ENCODE data around the gene COPZ1.
A peak's percentile ranks its signal among the peaks of the same experiment; 100 is the strongest.
"Not testable (repeated sequence)": the region's sequence is repeated elsewhere in the genome, so short reads cannot be mapped to it uniquely, and the experiment has no call there.

Gene COPZ1, protein sequence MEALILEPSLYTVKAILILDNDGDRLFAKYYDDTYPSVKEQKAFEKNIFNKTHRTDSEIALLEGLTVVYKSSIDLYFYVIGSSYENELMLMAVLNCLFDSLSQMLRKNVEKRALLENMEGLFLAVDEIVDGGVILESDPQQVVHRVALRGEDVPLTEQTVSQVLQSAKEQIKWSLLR

DNA sequence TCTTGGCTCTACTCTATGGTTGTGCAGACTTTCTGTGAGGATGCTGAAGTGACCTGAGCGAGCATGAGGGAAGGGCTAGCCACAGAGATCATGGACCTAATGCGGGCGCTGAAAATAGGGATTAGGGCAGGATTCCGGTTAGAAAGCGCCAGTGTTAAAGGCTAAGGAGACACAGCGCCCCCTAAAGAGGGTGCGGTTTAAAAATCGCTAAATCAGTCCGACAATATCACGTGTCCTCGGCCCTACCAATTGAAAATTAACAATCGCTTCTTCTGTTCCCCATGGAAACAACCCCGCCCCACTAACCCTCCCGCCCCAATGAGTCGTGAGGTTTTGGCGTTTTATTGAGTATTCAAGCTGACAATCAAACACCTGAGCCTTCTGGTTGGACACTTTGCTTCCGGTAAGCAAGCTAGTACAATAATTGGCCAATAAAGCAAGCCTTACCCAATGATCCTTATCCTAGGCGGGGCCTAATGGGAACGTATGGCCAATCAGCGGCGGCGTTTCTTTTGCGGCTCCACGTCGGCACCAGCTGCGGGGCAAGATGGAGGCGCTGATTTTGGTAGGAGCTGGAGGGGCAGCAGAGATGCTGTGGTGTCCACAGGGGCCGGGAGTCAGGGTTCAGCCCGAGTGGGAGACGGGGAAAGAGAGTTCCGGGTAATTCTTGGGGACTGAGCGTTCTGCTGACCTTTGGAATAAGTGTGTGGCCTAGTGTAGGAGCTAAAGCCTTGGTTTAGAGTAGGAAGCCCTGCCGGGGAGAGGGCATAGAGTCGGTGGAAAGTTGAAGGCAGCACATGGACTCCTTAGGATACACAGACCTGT, at the start of gene COPZ1:
COPZ1 (plus strand) TSS at position 515 of the 825 bp plus-strand sequence; CDS start at position 548, 33 bp downstream.
- DNase-seq: peak; percentile 96

DNA sequence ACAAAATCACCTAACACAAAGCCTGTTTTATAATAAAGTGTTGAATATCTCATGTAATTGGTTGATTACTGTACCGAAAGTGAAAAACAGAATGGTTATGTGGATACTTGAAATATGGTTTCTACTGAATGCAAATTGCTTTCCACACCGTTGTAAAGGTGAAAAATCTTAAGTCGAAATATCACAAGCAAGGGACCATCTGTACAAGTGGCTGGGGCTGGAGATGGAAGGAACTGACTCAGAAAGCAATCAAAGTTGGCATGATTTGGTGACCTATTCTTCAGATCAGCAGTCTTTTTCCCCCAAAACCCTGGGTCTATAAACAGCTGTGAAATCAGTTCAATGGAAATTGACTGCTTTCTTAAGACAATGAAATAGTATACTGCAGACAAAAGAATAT, 48.6 kb upstream of the COPZ1 start:
- no peak for DNase-seq

DNA sequence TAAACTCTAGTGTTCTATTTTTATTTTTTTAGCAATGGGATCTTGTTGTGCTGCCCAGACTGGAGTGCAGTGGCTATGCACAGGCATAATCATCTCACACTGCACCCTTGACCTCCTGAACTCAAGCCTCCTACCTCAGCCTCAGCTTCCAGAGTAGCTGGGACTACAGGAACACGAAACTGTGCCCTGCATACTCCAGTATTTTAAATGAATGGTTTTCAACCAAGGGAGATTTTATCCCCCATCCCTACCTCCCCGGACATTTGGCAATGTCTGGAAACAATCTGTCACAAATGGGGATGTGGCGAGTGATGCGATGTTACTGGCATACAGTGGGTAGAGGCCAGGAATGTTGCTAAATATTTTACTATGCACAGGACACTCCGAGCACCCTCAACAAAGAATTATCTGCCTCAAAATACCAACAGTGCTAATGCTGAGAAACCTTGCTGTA, 47.1 kb upstream of the COPZ1 start:
- no peak for DNase-seq

DNA sequence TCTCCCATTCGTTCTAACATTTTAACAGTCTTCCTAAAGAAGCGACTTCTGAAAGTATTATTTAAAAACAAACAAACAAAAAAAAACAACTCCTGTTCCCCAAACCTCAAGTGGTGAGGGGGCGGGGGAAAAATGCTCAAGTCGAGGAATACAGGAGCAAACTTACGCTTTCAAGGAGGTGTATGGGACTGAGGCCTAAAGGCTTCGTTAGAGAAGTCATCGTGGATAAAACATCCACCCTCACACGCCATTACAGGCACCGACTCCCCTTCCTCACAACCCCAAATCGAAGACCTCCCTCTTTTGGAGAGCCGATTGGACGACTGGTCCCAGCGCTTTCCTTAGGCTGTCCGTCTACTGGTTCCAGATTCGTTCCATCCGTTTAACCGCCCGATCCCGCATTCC, 45.7 kb upstream of the COPZ1 start:
- no peak for DNase-seq

DNA sequence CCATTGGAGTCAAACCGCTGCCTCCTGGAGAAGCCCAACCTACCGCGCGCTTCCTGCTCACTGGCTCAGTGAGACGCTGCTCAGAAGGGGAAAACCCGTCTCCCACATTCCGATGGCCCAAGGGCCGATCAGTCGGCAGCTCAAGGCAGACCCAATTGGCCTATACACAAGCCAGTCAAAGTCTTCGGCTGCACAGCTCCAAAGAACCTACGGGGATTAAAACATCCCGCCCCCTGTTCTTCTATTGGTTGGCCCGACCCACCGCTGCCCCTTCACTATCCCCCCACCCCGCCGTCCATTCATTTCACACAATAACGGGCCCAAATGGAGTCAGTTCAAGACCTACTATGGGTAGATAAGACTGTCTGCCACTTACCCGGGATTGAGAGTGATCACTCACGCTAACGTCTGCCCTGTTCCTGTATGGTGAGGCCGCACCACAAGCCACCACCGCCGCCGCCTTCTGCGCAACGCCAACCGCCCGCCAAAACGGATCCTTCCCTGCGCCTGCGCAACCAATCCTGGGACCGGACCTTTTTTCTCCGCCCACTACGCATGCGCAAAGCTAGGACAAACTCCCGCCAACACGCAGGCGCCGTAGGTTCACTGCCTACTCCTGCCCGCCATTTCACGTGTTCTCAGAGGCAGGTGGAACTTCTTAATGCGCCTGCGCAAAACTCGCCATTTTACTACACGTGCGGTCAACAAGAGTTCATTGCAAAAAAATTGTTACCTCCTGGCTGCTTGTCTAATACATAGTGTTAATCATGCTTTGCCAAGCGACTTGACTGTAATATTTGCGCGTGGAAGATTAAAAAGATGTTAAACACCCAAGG, 45.1 kb upstream of the COPZ1 start, which contains the start of gene CBX5:
CBX5 (minus strand) TSS at position 491 of the 836 bp plus-strand sequence. CDS start 22,472 bp downstream, outside the sequence.
- peak; percentile 90 for DNase-seq

DNA sequence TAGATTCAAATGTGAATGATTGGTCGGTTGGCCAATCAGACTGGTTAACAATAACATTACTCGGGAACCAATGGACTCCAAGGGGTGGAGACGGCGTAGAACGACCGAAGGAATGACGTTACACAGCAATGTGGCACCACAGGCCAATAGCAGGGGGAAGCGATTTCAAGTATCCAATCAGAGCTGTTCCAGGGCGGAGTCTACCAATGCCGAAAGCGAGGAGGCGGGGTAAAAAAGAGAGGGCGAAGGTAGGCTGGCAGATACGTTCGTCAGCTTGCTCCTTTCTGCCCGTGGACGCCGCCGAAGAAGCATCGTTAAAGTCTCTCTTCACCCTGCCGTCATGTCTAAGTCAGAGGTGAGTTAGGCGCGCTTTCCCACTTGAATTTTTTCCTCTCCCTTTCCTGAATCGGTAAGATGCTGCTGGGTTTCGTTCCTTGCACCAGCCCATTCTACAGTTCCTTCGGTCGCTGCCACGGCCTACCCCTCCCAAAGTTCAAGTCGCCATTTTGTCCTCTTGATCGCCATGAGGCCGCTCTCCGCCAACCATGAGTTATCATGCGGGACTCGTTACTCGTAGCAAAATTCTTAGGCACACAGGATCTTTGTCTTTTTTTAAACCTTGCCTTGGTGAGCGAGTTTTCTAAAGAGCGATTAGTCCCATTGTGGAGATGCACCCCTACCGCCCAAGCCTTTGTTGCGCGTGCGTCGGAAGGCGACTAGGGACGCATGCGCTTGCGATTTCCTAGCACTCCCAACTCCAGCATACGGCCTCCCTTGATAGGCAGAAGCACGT, 44.3 kb upstream of the COPZ1 start, which contains the start of gene HNRNPA1:
HNRNPA1 (plus strand) TSS at position 259 of the 793 bp plus-strand sequence; CDS start at position 341, 82 bp downstream.
- DNase-seq: peak; percentile 89

DNA sequence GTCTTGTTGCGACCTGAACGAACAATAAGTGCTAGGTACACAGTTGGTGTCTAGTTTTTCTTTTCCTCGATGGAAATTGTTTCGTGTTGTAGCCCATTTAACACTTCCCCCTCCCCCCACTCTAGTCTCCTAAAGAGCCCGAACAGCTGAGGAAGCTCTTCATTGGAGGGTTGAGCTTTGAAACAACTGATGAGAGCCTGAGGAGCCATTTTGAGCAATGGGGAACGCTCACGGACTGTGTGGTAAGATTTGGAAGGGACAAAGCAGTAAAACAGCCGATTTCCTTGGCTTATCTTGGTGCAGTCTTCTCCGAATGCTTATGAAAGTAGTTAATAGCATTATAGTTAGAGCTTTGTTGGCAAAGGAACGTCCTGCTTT, 43.7 kb upstream of the COPZ1 start:
- DNase-seq: not testable (repeated sequence)

DNA sequence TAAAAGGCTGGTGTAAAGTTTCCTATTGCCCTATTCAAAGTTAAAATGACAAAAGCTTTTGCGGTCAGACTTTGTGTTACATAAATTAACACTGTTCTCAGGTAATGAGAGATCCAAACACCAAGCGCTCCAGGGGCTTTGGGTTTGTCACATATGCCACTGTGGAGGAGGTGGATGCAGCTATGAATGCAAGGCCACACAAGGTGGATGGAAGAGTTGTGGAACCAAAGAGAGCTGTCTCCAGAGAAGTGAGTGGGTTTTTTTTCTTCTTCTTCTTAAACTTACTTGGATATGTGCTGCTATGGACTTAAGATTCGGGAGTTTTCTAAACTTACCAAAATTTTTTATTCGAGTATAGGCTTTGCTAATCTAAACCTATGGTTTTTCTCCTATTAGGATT, 43.2 kb upstream of the COPZ1 start:
- not testable (repeated sequence) for DNase-seq

DNA sequence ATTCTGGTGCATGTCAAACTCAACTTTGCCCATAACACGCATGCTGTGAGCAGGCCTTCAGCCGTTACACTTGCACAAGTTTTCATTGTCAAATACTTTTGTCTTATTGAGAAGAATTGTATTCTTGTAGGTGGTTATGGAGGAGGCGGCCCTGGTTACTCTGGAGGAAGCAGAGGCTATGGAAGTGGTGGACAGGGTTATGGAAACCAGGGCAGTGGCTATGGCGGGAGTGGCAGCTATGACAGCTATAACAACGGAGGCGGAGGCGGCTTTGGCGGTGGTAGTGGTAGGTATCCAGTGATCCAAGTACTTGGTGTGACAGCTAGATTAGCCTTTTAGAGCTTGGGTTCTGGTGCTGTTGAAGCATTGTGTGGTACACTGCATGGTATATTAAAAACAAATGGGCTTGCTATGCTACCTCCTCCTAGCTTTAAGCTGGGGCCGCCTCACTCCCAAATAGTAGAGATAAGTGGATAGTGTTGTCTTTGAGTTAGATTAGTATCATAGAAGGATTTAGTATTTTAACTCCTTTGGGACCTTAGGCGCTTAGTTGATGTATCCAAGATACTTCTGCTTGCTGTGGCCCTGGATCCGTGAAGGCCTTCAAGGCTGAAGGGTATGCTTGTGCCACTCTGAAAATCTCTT, 41.9 kb upstream of the COPZ1 start:
- DNase-seq: no peak

DNA sequence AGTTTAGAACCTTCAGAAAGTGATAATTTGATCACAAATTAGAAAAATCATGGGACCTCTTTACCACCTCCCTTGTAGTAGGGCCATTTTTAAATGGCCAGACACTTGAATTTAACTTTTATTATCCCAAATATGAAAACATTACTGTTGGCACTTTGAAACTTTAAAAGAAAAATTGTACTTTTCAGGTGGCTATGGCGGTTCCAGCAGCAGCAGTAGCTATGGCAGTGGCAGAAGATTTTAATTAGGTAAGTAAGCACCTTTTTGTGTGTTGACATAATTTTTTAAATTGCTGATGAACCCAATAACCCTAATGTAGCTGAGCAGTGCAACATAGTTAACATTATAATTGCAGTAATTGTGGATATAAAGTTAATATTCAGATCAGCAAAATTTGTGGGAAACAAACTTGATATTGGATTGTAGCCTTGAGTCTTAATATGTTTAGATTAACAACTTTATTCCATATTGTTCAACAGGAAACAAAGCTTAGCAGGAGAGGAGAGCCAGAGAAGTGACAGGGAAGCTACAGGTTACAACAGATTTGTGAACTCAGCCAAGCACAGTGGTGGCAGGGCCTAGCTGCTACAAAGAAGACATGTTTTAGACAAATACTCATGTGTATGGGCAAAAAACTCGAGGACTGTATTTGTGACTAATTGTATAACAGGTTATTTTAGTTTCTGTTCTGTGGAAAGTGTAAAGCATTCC, 40.7 kb upstream of the COPZ1 start:
- not testable (repeated sequence) for DNase-seq

DNA sequence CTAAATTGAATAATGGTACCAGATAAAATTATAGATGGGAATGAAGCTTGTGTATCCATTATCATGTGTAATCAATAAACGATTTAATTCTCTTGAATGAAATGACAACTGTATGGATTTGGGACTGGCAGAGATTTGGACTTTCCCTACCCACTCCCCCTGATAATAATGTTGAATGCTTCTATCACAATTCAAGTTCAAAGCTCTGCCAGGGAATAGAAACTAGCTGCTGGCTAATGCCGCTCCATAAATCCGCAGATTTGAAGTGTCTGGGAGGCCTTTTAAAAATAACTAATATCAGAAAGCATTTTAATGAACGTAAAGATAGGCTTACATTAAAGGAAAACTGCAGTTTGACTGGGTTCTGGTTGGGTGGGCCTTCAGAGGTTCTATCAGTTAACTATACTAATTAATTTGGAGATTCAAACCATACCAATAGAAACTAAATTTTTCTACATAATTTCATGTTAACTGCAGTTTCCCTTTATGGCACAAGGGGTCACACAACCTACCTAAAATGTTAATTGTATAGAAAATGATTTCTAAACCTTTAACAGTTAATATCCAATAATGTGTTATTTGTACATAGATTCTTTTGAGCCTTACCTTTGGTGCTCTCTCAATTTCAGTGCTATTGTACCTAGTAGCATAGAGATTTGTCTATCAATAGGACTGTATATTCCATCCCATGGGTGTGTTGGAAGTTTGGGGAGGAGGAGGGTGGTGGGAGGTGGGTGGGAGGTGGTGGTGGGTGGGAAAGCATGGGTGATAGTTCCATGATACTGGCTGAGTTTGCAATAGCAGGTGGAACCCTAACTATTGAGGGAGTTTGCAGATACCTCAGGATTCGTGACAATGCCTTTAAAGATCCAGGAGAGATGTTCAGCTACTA, 39.5 kb upstream of the COPZ1 start:
- no peak for DNase-seq

DNA sequence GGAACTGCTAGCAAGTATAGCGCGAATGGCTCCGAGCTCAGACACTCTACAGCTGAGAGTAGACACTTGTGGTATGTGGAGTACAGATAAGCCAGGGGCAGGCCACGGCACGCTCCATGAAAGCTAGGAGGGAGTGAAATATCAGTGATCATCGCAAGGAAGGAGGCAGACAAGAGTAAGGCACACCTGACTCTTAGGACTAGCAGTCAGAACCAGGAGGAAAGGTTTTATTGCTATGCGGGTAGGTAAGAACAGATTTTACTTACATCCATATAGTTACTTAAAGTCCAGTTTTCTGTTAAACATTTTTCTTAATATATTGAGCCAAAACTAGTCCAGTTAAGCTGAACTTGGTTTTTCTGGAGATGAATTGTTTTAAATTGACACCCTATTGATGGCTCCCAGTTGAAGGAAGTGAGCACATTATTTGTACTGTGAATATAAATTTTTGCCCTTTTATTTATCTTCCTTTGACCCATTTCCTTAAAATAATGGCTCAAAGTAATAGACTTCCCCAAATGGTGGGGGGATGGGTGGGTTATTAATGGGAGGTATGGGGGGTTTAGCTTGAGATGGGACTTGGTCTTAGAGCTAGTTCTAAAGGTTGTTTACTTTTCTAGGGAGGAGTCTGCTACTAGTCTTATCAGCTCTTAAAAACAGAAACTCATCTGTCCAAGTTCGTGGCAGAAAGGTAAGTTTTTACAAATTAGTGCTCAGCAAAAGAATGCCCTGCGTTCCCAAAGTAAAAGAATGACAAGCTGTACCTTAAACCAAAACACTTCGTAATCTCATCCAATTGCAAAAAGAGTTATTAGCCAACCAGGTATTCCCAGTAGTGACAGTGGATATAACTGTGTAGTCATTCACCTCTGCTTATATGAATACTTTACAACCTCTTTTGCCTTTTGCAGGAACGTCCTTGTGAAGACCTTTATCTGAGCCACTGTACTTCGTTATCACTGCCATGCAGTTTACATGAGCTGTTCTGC, 38.6 kb upstream of the COPZ1 start:
- no peak for DNase-seq

DNA sequence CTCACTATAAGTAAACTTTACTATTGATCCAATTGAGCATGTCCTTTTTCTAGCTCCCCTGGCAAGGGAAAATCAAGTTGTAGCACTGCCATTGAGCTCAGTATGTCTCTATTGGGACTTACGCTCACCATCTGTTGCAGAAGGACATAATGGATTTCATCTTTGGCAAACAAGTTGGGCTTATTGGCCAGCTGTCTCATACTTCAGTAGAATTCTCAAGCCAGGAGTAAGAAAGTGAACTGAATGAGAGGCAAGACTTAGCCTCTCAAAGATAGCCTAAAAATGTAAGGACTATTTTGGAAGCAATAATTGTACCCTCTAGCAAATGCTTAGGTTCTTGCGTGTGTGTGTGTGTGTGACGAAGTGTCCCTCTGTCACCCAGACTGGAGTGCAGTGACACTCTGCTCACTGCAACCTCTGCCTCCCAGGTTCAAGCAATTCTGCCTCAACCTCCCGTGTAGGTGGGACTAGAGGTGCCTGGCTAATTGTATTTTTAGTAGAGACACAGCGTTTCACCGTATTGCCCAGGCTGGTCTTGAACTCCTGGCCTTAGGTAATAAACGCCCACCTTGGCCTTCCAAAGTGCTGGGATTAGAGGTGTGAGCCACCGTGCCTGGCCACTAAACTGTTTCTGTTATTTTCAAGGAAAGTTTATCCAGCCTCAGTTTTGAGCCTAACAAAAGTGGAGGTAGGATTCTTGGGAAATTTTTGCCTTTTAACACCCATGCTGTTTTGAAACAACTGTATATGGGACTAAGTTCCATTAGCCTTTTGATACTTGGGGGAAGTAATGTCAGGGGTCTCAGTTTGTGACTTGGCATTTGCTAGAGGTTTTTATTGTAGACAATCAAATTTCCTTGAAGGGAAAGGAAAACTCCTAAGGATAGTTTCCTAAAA, 37.4 kb upstream of the COPZ1 start:
- no peak for DNase-seq

DNA sequence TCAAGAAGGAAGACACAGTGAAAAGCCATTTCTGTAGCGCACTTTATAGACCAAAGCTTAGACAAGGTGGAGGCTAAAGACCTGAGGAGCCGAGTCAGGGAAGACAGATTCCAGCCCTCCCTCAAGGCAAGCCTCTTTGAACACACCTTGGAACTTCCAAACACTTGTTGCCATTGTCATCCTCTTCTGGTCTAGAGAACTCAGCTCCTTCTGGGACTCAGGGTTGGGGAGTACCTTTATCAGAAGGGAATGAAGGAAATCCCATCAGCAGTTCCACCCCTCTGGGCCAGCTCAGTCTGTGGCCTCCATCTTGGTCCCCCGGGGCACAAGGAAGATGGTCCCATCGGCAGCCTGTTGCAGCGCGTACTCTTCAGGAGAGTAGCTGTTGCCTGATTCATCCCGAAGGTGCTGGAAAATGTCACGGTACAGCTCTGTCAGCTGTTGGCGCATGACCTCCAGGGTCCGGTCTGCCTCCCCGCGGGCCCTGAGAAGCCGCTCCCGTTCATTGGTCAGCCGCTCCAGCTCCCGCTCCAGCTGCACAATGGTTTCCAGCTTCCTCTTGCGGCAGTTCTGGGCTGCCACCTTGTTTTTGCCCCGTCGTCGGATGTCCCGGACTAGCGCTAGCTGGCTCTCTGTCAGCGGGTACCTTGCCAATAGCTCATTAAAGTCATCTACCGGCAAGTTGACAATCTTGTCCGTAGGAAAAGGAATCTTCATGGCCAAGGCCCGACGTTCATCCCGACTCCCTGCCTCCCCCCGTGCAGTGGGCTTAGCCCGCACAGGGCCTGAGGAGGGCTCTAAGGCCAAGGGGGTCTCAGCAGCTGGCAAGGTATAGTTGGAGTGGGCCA, 32.6 kb upstream of the COPZ1 start:
- DNase-seq: no peak

DNA sequence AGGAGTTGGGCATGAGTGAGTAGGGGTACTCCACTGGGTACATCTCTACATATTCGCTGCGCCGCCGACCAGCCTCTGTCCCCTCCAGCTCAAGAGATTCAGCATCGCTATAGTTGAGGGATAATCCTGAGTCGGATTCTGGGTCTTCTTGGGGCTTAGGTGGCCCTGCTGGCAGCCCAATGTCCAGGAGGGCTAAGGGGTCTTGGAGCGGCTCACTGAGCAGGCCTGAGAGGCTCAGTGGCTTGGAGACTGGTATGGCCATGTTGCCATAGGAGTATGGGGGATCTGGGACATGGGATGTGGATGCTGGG, 32.0 kb upstream of the COPZ1 start:
- DNase-seq: no peak

DNA sequence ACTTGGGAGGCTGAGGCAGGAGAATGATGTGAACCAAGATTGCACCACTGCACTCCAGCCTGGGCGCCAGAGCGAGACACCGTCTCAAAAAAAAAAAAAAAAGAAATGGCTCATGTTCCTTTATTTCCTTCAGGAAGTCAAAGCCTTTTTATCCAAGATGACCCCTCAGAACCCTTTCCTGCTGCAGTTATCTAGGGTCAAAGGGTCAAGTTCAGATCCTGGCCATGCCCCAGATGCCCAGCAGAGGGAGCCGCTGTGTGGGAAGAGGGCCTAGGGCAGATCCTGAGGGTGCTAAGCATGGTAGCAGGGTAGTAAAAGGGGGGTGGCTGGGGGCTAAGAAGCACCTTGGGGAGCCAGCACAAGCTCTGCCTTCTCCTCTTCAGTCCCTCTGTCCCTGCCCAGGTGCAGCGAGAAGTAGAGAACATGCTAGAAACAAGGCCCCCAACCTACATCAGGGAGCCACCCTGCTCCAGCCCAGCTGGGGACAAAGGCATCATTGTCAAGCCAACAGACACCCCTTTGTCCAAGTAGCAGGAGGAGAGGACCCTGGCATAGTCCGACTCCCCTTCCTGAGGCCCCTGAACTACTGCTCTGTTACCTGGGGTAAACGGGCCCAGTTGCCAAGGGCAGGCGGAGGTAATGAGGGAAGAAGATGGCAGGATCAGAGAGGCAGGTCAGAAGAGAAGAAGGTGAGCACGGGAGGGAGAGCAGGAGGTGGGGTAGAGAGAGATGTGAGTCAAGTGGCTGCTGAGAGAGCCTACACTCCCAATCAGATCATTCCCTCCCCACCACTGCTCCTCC, 30.6 kb upstream of the COPZ1 start:
- DNase-seq: no peak

Data from DMS79 (cell line).